Breast epithelium (tissue), 3 donors: ENCODE results near the gene CCDC117.
"Not testable (repeated sequence)": the region's sequence is repeated elsewhere in the genome, so short reads cannot be mapped to it uniquely, and the experiment has no call there.

Experiments used
- POLR2A ChIP-seq: fragments of 450-650 bp; IDR thresholded peaks from one replicate; pipeline ENCODE4 v1.6.1; 2016; ENCODE audit warnings: antibody characterized with exemption, mild to moderate bottlenecking, moderate library complexity
- POLR2AphosphoS5 ChIP-seq, 3 donors: sonication (generic); formaldehyde crosslinking; IDR thresholded peaks; one replicate each; pipeline ENCODE4 v1.6.1; 2017; ENCODE audit warnings: antibody characterized with exemption in 3 of 3
- TF ChIP-seq, protein P1 (sequence below), 3 donors: fragments of 450-650 bp; IDR thresholded peaks; one replicate each; pipeline ENCODE4 v1.5.1; 2016 to 2017; ENCODE audit warnings: antibody characterized with exemption in 3 of 3, mild to moderate bottlenecking in 3 of 3, moderate library complexity in 3 of 3

DNA sequence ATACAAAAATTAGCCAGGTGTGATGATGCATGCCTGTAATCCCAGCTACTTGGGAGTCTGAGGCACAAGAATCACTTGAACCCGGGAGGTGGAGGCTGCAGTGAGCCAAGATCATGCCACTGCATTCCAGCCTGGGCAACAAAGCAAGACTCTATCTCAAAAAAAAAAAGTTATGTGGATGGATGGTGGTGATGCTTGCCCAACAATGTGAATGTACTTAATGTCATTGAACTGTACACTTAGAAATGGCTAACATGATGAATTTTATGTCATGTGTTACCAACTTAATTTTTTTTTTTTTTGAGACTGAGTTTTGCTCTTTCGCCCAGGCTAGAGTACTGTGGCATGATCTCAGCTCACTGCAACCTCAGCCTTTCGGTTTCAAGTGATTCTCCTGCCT is 18.0 kb upstream of the CCDC117 start:
- TF ChIP-seq, protein P1, sequence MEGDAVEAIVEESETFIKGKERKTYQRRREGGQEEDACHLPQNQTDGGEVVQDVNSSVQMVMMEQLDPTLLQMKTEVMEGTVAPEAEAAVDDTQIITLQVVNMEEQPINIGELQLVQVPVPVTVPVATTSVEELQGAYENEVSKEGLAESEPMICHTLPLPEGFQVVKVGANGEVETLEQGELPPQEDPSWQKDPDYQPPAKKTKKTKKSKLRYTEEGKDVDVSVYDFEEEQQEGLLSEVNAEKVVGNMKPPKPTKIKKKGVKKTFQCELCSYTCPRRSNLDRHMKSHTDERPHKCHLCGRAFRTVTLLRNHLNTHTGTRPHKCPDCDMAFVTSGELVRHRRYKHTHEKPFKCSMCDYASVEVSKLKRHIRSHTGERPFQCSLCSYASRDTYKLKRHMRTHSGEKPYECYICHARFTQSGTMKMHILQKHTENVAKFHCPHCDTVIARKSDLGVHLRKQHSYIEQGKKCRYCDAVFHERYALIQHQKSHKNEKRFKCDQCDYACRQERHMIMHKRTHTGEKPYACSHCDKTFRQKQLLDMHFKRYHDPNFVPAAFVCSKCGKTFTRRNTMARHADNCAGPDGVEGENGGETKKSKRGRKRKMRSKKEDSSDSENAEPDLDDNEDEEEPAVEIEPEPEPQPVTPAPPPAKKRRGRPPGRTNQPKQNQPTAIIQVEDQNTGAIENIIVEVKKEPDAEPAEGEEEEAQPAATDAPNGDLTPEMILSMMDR (IDR thresholded peaks at IDR 0.05): not testable (repeated sequence)
- not testable (repeated sequence) for TF ChIP-seq POLR2A; POLR2AphosphoS5 (IDR thresholded peaks at IDR 0.05)
